Fibroblast of the aortic adventitia (primary cell): ENCODE results near the gene MBNL2. TPM values are rescaled to one million over a fixed set of nuclear protein-coding genes. Genes with fewer than 3 reads are reported as not detected.

Experiments used
- DNase-seq: peaks from one replicate; pipeline ENCODE4 v3.0.0-alpha.2; 2010; ENCODE audit warnings: low read depth
- H3K4me3 ChIP-seq: 2 replicates; pipeline ENCODE4 v1.5.1; 2011; ENCODE audit warnings: low read depth, mild to moderate bottlenecking, control low read depth, low read length, moderate library complexity
- CTCF ChIP-seq: IDR thresholded peaks from 2 replicates; pipeline ENCODE4 v1.5.1; 2011; ENCODE audit warnings: mild to moderate bottlenecking, low read length, control low read depth, inconsistent platforms; ENCODE audit not compliant: insufficient read depth
- total RNA-seq: library from RNA; depleted of rRNA; stranded (reverse); fragments of >200 nt; gene quantifications from 2 replicates; pipeline ENCODE4 v1.2.3, GENCODE V29; 2012; ENCODE audit warnings: low replicate concordance

The MBNL2 gene
- total RNA-seq, 1 donor = 120 TPM

GRCh38 chr13:97354808-97355207, 132.7 kb downstream of the MBNL2 start:
- TF ChIP-seq CTCF = no peak
- H3K4me3 ChIP-seq = no peak overlapping the region
- DNase-seq = no peak

DNA sequence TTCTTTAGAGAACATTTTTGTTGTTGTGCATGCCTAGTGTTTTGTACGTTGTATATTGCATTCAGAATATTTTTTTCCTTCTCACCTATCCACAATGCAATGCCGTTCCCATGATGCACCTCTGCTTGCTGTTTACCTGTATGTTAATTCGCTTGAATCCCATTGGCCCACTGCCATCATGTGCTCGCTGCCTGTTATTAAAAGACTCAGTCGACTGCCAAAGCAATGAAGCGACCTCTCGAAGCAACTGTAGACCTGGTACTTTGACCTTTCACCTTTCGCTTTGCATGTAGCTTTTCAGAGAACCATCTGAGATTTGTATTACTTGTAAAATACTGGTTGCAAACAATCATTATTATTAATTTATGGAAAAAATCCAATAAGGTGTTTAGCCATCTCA, 134.5 kb downstream of the MBNL2 start:
- H3K4me3 ChIP-seq = no peak overlapping the region
- no peak for TF ChIP-seq CTCF
- DNase-seq = no peak

DNA sequence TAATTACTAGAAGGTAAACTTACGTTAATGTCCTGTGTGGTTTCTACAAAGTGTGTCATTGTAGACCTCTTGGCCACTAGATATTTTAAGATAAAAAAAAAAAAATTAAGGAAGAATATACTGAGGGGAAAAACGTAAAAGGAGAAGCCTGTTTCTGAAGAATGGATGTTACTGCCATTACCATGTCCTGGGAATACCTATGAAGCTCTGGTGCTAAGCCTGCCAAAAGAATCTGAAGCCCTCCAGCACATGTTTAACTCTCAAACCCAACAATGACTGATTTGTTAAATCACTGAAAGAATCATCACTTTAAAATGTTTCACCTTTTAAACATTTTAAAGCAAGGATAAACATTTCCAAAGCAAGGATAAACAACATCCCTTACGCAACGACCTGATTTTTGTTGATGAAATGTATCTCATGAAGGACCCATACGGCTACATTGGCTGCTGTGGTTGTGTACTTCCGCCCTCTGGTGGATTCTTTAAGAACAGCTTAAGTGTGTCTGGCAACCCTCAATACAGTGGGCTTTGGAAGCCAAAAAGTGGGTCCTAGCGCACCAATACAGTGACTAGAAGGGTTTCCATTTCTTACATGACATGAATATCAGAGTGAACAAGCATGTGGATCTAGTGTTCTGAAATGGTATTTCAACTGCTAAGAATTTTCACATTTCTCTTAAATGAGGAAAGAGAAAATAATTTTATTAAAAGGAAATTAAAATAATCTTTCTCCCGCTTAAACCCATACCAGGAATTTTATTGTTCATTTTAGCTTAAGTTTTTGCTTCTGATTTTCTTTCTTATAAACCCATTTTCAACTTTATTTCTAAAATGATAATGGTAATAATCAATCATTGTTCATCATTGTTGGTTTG, 137.3 kb downstream of the MBNL2 start:
- peak; percentile 86 for TF ChIP-seq CTCF
- H3K4me3 ChIP-seq = no peak overlapping the region
- DNase-seq = peak; percentile 86

DNA sequence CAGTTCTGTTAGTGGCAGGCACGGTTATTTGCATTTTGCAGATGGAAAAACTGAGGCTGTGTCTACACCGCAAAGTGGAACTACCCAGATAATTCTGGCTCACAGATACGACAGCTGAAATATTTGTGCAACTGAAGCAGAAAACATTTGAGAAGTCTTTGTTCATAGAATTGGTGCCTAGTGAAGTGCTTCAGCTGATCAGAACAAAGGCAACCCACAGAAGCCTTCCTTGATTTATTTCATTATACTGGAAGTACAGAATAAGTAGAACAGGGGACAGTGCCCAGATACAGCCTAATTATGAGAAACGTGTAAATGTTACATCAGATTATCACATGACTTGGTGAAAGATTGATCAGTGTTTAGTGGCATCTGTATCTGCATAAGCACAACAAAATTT, 138.5 kb downstream of the MBNL2 start:
- TF ChIP-seq CTCF = no peak
- no peak overlapping the region for H3K4me3 ChIP-seq
- DNase-seq = no peak

DNA sequence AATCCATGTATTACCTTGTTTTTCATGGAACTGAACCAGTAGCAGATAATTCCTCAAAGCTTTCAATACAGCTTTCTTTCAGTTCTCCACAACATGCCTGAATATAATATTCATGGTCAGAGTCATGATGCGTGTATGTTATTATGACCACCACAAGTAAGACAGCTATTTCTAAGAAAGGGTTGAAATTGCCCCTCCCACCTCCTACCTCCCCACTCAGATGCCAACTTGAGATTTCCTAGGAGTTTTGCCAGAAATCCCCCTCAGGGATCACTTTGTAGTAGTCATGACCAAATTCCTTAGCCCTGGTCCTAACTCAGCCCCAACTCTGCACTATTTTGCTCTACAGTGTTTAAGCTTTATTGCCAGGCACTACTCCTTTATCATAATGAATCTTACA, 141.9 kb downstream of the MBNL2 start:
- peak; percentile 38 for DNase-seq
- no peak overlapping the region for H3K4me3 ChIP-seq
- TF ChIP-seq CTCF = no peak

GRCh38 chr13:97364827-97365226, 142.7 kb downstream of the MBNL2 start:
- H3K4me3 ChIP-seq = no peak overlapping the region
- no peak for TF ChIP-seq CTCF
- no peak for DNase-seq
